HG03095 (cell line): ENCODE results near the gene SMC4.
"Not testable (repeated sequence)": the region's sequence is repeated elsewhere in the genome, so short reads cannot be mapped to it uniquely, and the experiment has no call there.

Experiments used
- ATAC-seq: cut with Tn5 transposase; IDR thresholded peaks from one replicate; pipeline ENCODE4 v1.9.1; 2021; ENCODE audit warnings: moderate library complexity; ENCODE audit not compliant: unreplicated experiment

The SMC4 gene

GRCh38 chr3:160399125-160400029 lies at the start of gene SMC4, which contains the start of gene IFT80:
Gene SMC4, plus strand, starts transcription at chr3:160399650. Its CDS starts 1,177 bp downstream, at chr3:160400827.
Gene IFT80, minus strand, starts transcription at chr3:160399225. Its CDS starts 14,625 bp downstream, at chr3:160384600.
- ATAC-seq: peak; percentile 94

- ATAC-seq: no peak
Measured at GRCh38 chr3:160355826-160356225, 43.6 kb upstream of the SMC4 start.

GRCh38 chr3:160362896-160363295 lies 36.6 kb upstream of the SMC4 start:
- not testable (repeated sequence) for ATAC-seq

GRCh38 chr3:160365869-160366522 lies 33.5 kb upstream of the SMC4 start:
- no peak for ATAC-seq

DNA sequence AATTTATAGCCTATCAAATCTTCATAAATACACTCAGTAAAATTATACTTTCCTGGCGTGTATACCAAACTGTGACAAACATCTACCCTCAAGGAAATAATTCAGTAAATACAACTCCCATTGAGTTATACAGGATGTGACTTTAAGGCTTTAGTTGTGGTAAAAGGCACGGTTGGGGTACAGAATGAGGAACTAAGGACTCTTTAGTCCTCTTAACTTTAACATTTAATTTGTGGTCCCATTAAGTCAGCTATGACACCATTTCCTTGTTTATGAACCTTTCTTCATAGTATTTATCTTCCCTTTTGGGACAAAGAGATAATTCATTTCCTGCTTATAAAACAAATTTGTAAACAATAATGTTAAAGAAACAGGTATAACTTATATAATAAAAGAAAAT lies 30.6 kb upstream of the SMC4 start:
- no peak for ATAC-seq

GRCh38 chr3:160369784-160370183 lies 29.7 kb upstream of the SMC4 start:
- no peak for ATAC-seq

DNA sequence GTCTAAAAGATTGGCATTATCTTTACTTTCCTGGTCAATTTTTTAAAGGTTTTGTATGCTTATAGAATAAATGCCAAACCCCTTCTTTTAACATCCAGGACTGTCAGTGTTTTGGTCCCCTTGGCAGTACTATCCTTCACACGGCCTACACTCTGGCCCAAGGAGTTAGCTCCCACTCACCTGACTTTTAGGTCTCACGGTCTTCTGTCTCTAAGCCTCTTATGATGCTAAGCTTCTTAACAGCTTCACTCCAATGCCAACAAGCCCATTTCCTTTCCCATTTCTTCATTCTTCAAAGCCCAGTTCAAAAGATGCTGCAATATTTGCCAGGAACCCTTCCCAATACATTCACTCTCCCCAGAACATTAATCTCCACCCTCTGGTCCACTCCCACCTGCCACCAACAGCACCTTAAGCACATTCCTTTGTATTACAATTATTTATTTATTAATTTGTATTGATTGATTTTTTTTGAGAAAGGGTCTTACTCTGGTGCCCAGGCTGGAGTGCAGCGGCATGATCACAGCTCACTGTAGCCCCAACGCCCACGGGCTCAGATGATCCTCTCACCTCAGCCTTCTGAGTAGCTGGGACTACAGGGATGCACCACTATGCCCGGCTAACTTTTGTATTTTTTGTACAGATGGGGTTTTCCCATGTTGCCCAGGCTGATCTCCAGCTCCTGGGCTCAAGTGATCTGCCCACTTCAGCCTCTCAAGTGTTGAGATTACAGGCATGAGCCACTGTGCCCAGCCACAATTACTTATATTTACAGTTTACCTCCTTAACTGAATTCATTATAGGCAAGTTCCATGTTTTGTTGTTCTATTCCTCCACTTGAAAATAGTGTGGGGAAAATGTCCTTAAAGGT lies 28.2 kb upstream of the SMC4 start:
- ATAC-seq: no peak

DNA sequence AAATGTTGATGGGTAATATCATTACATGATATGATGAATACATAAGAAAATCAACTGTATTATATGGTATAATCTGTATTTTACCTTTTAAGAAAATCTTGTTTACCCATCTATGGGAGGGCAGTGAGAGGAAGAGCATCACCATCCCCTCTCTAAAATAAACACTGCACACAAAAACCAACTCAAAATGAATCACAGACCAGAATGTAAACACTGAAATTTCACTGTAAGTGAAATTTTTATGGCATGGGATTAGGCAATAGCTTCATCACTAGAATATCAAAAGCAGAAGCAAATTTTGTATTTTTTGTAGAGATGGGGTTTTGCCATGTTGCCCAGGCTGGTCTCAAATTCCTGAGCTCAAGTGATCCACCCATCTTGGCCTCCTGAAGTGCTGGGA lies 26.7 kb upstream of the SMC4 start:
- ATAC-seq: no peak

DNA sequence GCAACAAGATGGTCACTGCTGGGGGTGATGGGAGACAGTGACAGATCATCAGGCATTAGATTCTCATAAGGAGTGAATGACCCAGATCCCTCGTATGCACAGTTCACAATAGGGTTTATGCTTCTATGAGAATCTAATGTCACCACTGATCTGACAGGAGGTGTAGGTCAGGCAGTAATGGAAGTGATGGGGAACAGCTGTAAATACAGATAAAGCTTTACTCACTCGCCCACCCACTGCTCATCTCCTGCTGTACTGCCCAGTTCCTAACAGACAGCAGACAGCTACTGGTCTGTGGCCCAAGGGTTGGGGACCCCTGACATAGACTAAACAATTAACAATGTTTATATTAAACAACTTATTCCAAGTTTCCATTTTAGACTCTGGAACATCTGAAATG lies 25.8 kb upstream of the SMC4 start:
- no peak for ATAC-seq

DNA sequence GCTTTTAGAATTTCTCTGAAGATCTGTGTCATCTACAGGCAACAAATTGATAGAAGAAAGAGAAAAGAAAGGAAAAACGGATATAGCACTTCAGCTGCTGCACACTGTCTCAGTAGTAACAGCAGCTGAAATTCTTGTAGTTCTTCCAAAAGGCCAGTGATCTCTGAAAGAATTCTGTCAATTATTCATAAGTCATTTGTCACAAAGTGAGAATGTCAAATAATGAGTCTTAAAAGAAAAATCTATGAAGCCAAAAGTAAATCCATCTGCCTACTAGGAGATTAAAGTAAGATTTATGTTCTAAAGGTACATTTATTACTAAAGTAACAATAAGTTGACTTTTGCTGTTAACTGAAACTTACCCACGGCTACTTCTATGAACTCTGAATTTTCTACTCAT lies 25.0 kb upstream of the SMC4 start:
- ATAC-seq: no peak

DNA sequence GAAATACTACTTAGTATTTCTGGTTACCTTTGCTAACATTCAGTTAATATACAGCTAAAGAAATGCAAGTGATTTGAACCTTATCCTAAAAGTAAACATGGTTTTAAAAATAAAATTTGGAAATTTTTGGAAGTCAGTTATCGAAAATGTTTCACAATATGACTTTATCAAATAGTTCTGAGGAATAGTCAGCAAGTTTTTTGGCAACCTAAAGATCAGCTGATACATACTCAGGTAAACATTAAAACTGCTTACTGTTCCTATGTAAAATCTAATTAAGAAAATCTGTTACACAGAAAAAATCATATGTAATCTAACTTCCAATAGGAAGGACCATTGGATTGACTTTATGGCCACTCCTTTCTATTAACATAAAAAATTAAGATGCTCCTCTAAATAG lies 24.5 kb upstream of the SMC4 start:
- ATAC-seq: no peak

GRCh38 chr3:160376681-160377080 lies 22.8 kb upstream of the SMC4 start:
- ATAC-seq: no peak

DNA sequence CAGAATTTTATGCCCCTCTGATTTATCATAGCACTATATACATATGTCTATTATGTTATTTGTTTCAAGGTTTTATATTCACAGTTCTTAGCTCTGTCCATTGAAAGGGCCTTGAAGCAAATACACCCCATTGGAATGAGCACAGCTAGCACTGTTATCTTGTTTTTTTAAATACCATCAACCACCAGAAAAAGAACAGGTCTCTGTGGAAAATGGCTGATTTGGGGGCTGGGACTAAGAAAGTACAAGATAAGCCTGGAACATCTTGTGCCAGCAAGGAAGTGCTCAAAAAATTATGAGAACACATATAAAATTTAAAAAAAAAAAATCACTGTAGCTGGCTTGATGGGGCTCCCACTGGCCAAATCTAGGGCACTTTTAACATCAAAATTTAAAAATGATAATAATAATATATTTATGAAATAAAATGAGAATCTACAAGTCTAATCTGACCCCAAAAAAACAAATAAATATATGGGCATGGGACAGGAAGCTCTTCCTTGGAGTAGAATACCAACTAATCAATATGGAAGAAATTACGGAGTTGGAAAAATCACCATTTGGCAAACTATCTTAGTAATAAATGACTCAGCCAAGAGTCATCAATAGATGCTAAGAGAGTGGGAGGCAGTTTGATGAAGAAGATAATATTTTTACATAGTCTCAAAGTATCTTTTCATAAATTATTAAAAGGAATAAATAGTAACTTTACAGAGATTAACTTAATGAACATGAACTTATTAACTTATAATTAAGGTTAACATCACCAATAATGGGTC lies 20.9 kb upstream of the SMC4 start:
- ATAC-seq: no peak

- no peak for ATAC-seq
Measured at GRCh38 chr3:160379628-160380214, 19.7 kb upstream of the SMC4 start.

- no peak for ATAC-seq
Measured at GRCh38 chr3:160381470-160381869, 18.0 kb upstream of the SMC4 start.

DNA sequence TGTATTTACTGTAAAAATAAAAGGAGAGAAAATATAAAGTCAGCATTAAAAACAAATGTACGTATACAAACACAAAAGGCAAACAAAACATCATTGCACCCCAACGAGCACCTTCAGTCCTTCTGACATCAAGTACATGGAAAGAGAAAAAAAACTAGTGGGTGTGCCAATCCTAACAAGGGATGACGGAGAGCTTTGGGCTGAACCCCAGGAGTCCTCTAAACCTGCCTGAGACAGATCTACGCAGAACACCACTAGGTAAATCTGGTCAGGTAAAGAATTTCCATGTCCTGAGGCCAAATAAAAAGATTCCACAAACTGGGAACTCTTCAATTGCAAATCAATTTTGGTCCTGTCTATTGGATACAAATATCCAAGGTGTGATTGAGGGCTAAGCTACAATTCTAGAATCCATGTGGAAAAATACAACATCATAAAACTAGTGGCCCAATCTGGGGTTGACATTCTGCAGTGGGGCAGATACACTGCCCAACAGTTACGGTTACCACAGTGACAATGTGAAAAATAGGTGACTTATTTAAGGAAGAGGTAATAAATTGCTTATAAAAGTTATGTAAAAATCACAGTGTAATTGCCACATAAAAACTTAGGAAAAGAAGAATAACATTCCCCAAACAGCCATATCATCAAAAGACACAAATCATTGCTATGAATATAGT lies 14.7 kb upstream of the SMC4 start:
- ATAC-seq: no peak

DNA sequence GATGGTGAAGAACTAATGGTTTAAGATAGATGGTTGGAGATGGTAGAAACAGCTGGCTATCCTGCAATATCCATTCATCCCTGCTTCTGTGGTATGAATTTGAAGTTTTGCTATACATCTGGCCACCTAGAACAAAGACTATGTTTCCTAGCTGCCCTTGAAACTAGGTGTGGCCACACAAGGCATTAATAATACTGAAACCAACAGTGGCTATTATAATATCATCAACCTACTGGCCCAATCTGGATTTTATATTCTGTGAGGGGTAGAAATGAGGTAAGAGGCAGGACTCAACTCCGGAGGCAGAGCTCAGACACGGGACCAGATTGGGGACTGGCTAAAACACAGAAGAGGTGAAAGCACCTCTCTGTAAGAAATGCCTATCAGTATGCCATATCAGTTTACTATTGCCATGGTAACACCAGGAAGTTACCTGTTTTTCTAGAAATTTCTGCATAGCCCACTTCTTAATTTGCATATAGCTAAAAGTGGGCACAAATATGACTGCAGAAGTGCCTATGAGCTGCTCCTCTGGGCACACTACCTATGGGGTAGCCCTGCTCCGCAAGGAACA lies 8.8 kb upstream of the SMC4 start:
- ATAC-seq: no peak

- ATAC-seq: no peak
Measured at GRCh38 chr3:160392798-160393197, 6.7 kb upstream of the SMC4 start.

DNA sequence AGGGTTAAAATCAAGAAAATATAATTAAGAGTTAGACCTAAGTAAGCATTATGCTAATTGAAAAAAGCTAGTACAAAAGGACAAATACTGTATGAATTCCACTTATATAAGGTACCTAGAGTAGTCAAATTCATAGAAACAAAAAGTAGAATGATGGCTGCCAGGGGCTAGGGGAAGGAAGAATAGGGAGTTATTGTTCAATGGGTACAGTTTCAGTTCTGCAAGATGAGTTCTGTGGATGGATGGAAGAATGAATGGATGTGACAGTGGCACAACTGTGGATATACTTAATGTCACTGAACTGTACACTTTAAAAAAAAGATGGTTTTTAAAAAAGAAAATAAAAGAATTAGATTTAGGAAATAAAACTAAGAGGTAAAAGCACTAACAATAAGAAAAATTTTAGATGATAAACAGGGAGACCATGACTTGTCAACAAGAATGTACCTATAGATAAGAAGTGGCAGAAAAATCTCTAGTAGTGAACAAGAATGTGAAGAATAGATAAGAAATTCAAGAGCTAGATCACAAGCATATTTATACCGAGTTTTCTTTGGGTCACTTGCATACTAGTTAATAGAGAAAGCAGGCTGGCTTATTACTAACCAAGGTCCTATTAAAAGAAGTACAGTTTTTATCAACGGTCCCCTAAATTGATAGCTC lies 6.0 kb upstream of the SMC4 start:
- ATAC-seq: no peak
